Spleen (tissue), 11 donors: Measurements from ENCODE around the gene SUN1. TPM values are rescaled to one million over a fixed set of nuclear protein-coding genes. Genes with fewer than 3 reads are reported as not detected.
A peak's percentile ranks its signal among the peaks of the same experiment; 100 is the strongest.

Experiments used
- DNase-seq: peaks from one replicate; pipeline ENCODE4 v3.0.0-alpha.2; 2020
- H3K27ac ChIP-seq, 8 donors: fragments of 200-600 bp; sonication (generic) in 7 of 8; 1 replicate in 4 of 8; 2 replicates in 4 of 8; pipeline versions ENCODE4 v1.5.0 to v1.8.0; 2016 to 2021; ENCODE audit warnings: inconsistent platforms in 4 of 8, mild to moderate bottlenecking in 4 of 8, moderate library complexity in 1 of 8
- H3K27me3 ChIP-seq, 7 donors: fragments of 200-600 bp; sonication (generic) in 6 of 7; replicated peaks in 1 of 7; 1 replicate in 4 of 7; 2 replicates in 3 of 7; pipeline versions ENCODE4 v1.5.0 to v1.8.0; 2016 to 2021; ENCODE audit warnings: inconsistent platforms in 3 of 7, mild to moderate bottlenecking in 1 of 7
- H3K36me3 ChIP-seq, 6 donors: fragments of 200-600 bp; sonication (generic) in 5 of 6; 1 replicate in 4 of 6; 2 replicates in 2 of 6; pipeline versions ENCODE4 v1.5.0 to v1.8.0; 2016 to 2021; ENCODE audit warnings: inconsistent platforms in 2 of 6
- H3K4me1 ChIP-seq, 6 donors: fragments of 200-600 bp; sonication (generic) in 5 of 6; 1 replicate in 3 of 6; 2 replicates in 3 of 6; pipeline versions ENCODE4 v1.5.0 to v1.8.0; 2016 to 2021; ENCODE audit warnings: inconsistent platforms in 3 of 6
- H3K4me3 ChIP-seq, 8 donors: fragments of 200-600 bp; sonication (generic) in 7 of 8; 1 replicate in 4 of 8; 2 replicates in 4 of 8; pipeline versions ENCODE4 v1.5.0 to v1.8.0; 2016 to 2021; ENCODE audit warnings: inconsistent platforms in 4 of 8, mild to moderate bottlenecking in 4 of 8, moderate library complexity in 2 of 8
- H3K9me3 ChIP-seq, 8 donors: fragments of 200-600 bp; sonication (generic) in 7 of 8; 1 replicate in 4 of 8; 2 replicates in 4 of 8; pipeline versions ENCODE4 v1.5.0 to v1.8.0; 2016 to 2021; ENCODE audit warnings: inconsistent platforms in 4 of 8
- POLR2A ChIP-seq, 3 donors: fragments of 450-650 bp; IDR thresholded peaks; one replicate each; pipeline ENCODE4 v1.5.1; 2017; ENCODE audit warnings: antibody characterized with exemption in 3 of 3, mild to moderate bottlenecking in 1 of 3
- POLR2AphosphoS5 ChIP-seq, 3 donors: sonication (generic); formaldehyde crosslinking; IDR thresholded peaks; one replicate each; pipeline ENCODE4 v1.5.1; 2017; ENCODE audit warnings: antibody characterized with exemption in 3 of 3
- WGBS, 5 donors: extraction: QIAGEN DNeasy Blood & Tissue Kit in 3 of 5; methylation state at CpG; one replicate each; pipeline versions ENCODE4 v1.1.5 to v1.1.7; 2013 to 2018; 5-methylcytosine and 5-hydroxymethylcytosine counted together
- intact Hi-C: fragments of 100-400 bp; cut with DNase I; formaldehyde crosslinking; loops from one replicate; pipeline ENCODE4 v1.15.0; 2023; ENCODE audit warnings: low total_unique reads
- polyA plus RNA-seq, 3 donors: library from polyadenylated mRNA; stranded (reverse); fragments of 200-250 nt; gene quantifications; one replicate each; pipeline ENCODE4 v1.2.1, GENCODE V29; 2013
- total RNA-seq, 7 donors: library from RNA; depleted of rRNA in 3 of 7; stranded (reverse); fragments of >200 nt in 3 of 7; fragmentation: NEBNext Ultra II Directional in 4 of 7; extraction: Animal tissue kit (Norgen Biotek cat#: 25700) in 4 of 7; gene quantifications; one replicate each; pipeline versions ENCODE4 v1.1.0 to v1.2.1, GENCODE V29; 2016 to 2021
- TF ChIP-seq, protein P1 (sequence below), 11 experiments: fragments of 200-600 bp in 7 of 11; fragments of 450-650 bp in 4 of 11; sonication (generic) in 4 of 11; IDR thresholded peaks in 8 of 11; conservative IDR thresholded peaks in 3 of 11; 1 replicate in 7 of 11; 2 replicates in 4 of 11; pipeline versions ENCODE4 v1.4.0 to v1.8.0; 2016 to 2021; ENCODE audit warnings: antibody characterized with exemption in 11 of 11, inconsistent platforms in 4 of 11, mild to moderate bottlenecking in 1 of 11
- donor health status: healthy with polysubstance abuse.
- donor health status: DM: no; HTN: no; CAD: no; lungs with moderate emphysema.
- donor health status: DM: no; HTN: no; CAD: no.
- donor health status: Bipolar disorder and iron deficiency.
- donor health status: healthy.
- donor health status: DM: no; HTN: no; CAD: no.
- donor health status: DM: yes; HTN: yes; CAD: no.

SUN1 gene
- total and polyA plus RNA-seq, 10 donors = 33.2 to 181 (median 135) TPM

DNA sequence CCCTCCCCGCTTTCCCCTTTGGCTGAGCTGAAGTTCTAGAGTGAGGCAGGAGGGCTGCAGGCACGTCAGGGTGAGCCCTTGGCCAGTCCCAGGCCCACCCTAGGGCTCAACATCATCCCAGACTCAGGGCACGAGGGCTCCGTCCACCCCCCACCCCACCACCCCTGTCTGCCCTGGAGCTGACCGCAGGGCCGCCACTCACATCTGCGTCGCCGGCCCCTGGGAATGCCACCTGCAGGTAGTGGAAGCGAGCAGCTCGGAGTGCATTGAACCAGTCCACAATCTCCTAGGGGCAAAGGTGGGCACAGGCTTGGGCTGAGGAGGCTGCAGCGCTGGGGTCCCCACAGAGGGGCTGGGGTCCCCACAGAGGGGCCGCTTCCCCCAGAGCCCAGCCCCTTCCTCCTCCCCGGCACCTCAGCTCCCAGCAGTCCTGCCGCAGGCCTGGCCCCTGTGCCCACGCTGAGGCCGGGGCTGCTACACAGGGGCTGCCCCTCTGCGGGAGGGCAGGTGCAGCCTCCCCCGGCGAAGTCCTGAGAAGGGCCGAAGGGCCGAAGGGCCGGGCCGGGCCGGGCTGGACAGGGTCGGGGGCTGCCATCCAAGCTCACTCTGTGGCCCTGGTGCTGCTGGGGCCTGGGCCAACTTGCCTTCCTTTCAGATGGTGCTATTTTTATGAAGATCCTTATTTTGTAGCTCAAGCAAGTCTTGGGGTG lies 68.2 kb downstream of the SUN1 start:
- DNase-seq = no peak
- Histone ChIP-seq H3K27ac (peak overlapping the region in 7 of 8 donors; percentile 20 to 65 (median 53)), H3K4me3 (no peak overlapping the region), H3K9me3 (no peaks in the 10 kb centered on the region), H3K27me3 (peaks cover 0 to 17% (median 0%) of the 10 kb centered on the region in 7 donors), H3K36me3 (peaks cover 0 to 79% (median 33%) of the 10 kb centered on the region in 6 donors), H3K4me1 (peaks cover 0 to 47% (median 19%) of the 10 kb centered on the region in 6 donors)
- TF ChIP-seq POLR2A (IDR thresholded peaks at IDR 0.05) (no peak), POLR2AphosphoS5 (IDR thresholded peaks at IDR 0.05) (no peak)
- TF ChIP-seq, protein P1, sequence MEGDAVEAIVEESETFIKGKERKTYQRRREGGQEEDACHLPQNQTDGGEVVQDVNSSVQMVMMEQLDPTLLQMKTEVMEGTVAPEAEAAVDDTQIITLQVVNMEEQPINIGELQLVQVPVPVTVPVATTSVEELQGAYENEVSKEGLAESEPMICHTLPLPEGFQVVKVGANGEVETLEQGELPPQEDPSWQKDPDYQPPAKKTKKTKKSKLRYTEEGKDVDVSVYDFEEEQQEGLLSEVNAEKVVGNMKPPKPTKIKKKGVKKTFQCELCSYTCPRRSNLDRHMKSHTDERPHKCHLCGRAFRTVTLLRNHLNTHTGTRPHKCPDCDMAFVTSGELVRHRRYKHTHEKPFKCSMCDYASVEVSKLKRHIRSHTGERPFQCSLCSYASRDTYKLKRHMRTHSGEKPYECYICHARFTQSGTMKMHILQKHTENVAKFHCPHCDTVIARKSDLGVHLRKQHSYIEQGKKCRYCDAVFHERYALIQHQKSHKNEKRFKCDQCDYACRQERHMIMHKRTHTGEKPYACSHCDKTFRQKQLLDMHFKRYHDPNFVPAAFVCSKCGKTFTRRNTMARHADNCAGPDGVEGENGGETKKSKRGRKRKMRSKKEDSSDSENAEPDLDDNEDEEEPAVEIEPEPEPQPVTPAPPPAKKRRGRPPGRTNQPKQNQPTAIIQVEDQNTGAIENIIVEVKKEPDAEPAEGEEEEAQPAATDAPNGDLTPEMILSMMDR (IDR thresholded peaks at IDR 0.05 in 8 of 11, conservative IDR thresholded peaks at IDR 0.05 in 3 of 11) = no peak
- intact Hi-C loops = loop anchor here (10.0 kb wide), 1 partner anchor 54 kb away; the partner anchor contains the start of gene ADAP1
- WGBS, 5 donors = 80 to 95% (median 84%) methylated on average over 4 to 26 of the region's 26 CpGs

DNA sequence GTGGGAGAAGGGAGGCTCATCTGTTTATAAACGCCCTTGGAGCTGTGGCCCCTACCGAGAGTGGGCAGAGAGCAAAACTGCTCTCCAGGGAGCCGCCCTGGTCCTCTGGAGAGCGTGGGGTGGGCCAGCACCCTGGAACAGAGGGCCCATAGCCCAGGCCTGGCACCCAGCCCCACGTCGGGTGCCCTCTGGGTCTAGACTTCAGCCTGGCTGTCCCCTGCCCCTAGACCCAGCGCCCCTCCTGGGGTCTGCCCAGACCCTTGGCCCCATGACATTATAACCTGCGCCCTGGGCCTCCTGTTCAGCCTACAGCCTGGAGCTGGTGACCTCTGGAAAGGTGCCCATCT lies 68.7 kb downstream of the SUN1 start:
- Histone ChIP-seq H3K9me3 (no peaks in the 10 kb centered on the region), H3K4me1 (peaks cover 0 to 47% (median 19%) of the 10 kb centered on the region in 6 donors), H3K27me3 (peaks cover 0 to 17% (median 0%) of the 10 kb centered on the region in 7 donors), H3K27ac (peak overlapping the region in 7 of 8 donors; percentile 20 to 65 (median 53)), H3K36me3 (peaks cover 0 to 74% (median 28%) of the 10 kb centered on the region in 6 donors), H3K4me3 (no peak overlapping the region)
- WGBS, 5 donors = 75 to 83% (median 77%) methylated on average over 4 to 8 of the region's 8 CpGs
- intact Hi-C loops = loop anchor here (10.0 kb wide), 1 partner anchor 54 kb away; the partner anchor contains the start of gene ADAP1
- TF ChIP-seq, protein P1 (IDR thresholded peaks at IDR 0.05 in 8 of 11, conservative IDR thresholded peaks at IDR 0.05 in 3 of 11) = no peak
- no peak for TF ChIP-seq POLR2AphosphoS5 (IDR thresholded peaks at IDR 0.05)
- TF ChIP-seq POLR2A (IDR thresholded peaks at IDR 0.05) = no peak
- no peak for DNase-seq

DNA sequence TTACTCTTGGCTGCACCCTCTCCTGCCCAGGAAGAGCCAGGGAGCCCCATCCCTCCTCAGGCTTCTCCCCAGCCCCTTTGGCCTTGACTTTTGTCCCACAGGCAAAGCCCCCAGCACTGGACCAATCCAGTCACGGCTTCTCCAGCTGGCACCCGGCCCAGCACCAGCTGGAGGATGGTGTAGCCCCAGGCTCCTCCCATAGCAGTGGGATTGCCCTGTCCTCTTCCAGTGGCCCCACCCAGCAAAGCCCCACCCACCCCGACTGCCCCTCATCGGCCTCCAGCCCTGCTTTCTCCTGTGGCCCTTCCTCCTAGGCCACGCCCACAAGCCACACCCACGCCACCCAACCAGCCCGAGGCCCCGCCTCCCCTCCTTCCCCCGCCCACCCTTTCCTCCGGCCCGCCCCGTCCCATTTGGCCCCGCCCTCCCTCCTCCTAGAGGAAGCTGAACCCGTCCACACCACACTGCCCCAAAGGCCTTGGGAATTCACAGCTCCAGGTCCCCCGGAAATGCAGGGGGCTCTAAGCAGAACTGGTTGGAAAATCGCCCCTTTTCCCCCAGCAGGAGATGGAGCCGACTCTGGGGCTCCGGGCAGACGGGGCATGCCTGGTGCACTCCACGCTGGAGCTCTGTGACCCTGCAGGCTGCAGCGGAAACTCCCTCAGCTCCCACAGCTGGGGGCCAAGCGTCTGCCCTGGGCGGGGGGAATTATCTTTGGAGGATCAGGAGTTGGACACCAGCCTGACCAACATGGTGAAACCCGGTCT lies 69.3 kb downstream of the SUN1 start:
- peaks cover 0 to 47% (median 19%) of the 10 kb centered on the region in 6 donors for H3K4me1 ChIP-seq
- 20 to 35% (median 28%) methylated on average over 14 to 24 of the region's 24 CpGs for WGBS, 5 donors
- peaks cover 0 to 68% (median 22%) of the 10 kb centered on the region in 6 donors for H3K36me3 ChIP-seq
- intact Hi-C loops = loop anchor here (10.0 kb wide), 1 partner anchor 53 kb away; the partner anchor contains the start of gene ADAP1
- peak; percentile 85 for DNase-seq
- no peak for TF ChIP-seq POLR2A (IDR thresholded peaks at IDR 0.05)
- TF ChIP-seq, protein P1 (IDR thresholded peaks at IDR 0.05 in 8 of 11, conservative IDR thresholded peaks at IDR 0.05 in 3 of 11) = no peak
- peak in 1 of 3 donors; percentile 32 for TF ChIP-seq POLR2AphosphoS5 (IDR thresholded peaks at IDR 0.05)
- no peaks in the 10 kb centered on the region for H3K9me3 ChIP-seq
- peak overlapping the region in 1 of 8 donors; percentile 32 for H3K4me3 ChIP-seq
- H3K27ac ChIP-seq = peak overlapping the region in 7 of 8 donors; percentile 20 to 65 (median 53)
- H3K27me3 ChIP-seq = peaks cover 0 to 17% (median 0%) of the 10 kb centered on the region in 7 donors
